HepG2 (cell line): ENCODE results near the gene CAPG.

ENCODE experiments used
- CTCF ChIP-seq: sonication (generic); formaldehyde crosslinking; IDR thresholded peaks from 2 replicates; pipeline ENCODE4 v1.5.0; 2020; ENCODE audit warnings: mild to moderate bottlenecking, missing genetic modification reagents, moderate library complexity
- FOXP1 ChIP-seq, 2 experiments: fragments of 450-650 bp in 1 of 2; IDR thresholded peaks; 2 replicates each; pipeline ENCODE4 v1.6.1; 2017 to 2018; ENCODE audit warnings: antibody characterized with exemption in 1 of 2
- KDM6A ChIP-seq: IDR thresholded peaks from 2 replicates; pipeline ENCODE4 v1.6.1; 2016; ENCODE audit warnings: low read depth
- NR2C2 ChIP-seq: sonication (generic); formaldehyde crosslinking; IDR thresholded peaks from 2 replicates; pipeline ENCODE4 v1.4.0; 2020; ENCODE audit warnings: missing genetic modification reagents, mild to moderate bottlenecking, moderate library complexity, borderline replicate concordance
- ZNF619 ChIP-seq: sonication (generic); formaldehyde crosslinking; IDR thresholded peaks from 2 replicates; pipeline ENCODE4 v1.4.0; 2020; ENCODE audit warnings: mild to moderate bottlenecking, missing genetic modification reagents

- TF ChIP-seq CTCF (peak; percentile 36), FOXP1 (IDR thresholded peaks at IDR 0.05) (no peak), FOXP1 (CRISPR knock-in tag; IDR thresholded peaks at IDR 0.05) (no peak), KDM6A (no peak), NR2C2 (CRISPR knock-in tag) (no peak), ZNF619 (no peak)
Observed at GRCh38 chr2:85438201-85439024, 28.2 kb upstream of the CAPG start.
